Fibroblast of skin of left quadriceps (primary cell): ENCODE results near the gene CLRN1.

Source experiments
- DNase-seq, 2 experiments: peaks; one replicate each; pipeline ENCODE4 v3.0.0-alpha.2; 2013; ENCODE audit warnings: low read depth in 2 of 2

The CLRN1 gene

DNA sequence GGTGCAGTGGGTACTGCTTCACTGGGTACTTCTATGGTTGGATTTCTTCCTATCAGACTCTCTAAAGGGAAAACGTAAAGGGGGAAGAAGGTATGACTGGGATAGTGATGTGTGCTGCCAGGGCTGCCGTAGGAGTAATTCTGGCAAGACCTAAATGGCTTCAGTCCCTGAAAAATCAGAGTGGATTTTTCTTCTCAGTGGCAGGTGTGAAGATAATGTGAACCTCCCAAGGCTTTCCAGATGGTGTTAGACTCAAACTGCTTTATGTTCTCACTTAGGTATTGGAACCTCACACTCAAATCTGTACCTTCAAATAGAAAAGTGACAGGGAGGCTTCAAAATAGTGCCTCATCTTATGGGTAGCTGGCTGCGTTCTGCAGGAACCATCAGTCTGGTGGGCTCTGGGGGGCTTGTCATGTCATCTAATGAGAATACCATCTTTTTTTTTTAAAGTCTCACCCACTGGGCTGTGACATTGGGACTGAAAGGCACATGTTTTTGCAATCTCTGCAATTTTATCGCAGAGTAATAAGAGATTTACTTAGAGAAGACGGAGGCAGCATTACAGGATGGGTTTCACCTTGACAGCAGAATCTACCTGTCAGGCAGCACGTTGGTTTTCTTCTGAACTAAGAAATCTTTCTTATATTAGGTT is 95.8 kb downstream of the CLRN1 start:
- no peak for DNase-seq
